Right cardiac atrium (tissue), 5 donors: ENCODE measurements around the gene SELENBP1. TPM values are rescaled to one million over a fixed set of nuclear protein-coding genes. Genes with fewer than 3 reads are reported as not detected.
"Not testable (repeated sequence)": the region's sequence is repeated elsewhere in the genome, so short reads cannot be mapped to it uniquely, and the experiment has no call there.

Experiments
- ATAC-seq, 2 donors: fragments of 200-7000 bp; cut with Tn5 transposase; one replicate each; pipeline versions ENCODE4 v1.8.0 to v1.9.1; 2020; ENCODE audit warnings: moderate library complexity in 2 of 2, mild to moderate bottlenecking in 1 of 2
- DNase-seq, 3 donors: peaks; one replicate each; pipeline ENCODE4 v3.0.0-alpha.2; 2020
- H3K27ac ChIP-seq: one replicate; pipeline ENCODE4 v1.5.1; 2013; ENCODE audit warnings: mild to moderate bottlenecking, low read length, control low read depth, moderate library complexity
- H3K27me3 ChIP-seq: one replicate; pipeline ENCODE4 v1.6.1; 2013; ENCODE audit not compliant: control insufficient read depth, insufficient read depth
- H3K4me1 ChIP-seq: one replicate; pipeline ENCODE4 v1.6.1; 2013; ENCODE audit warnings: low read length; ENCODE audit not compliant: control insufficient read depth, insufficient read depth
- H3K4me3 ChIP-seq: one replicate; pipeline ENCODE4 v1.5.1; 2013; ENCODE audit warnings: low read length, control low read depth
- H3K9me3 ChIP-seq: one replicate; pipeline ENCODE4 v1.6.1; 2013; ENCODE audit warnings: low read length; ENCODE audit not compliant: control insufficient read depth
- WGBS: extraction: QIAGEN DNeasy Blood & Tissue Kit; methylation state at CpG from one replicate; pipeline ENCODE4 v1.1.7; 2013; 5-methylcytosine and 5-hydroxymethylcytosine counted together
- intact Hi-C, 4 donors: fragments of 100-400 bp; cut with DNase I; formaldehyde crosslinking; loops; one replicate each; pipeline versions ENCODE4 v1.11.0 to v1.14.0; 2022 to 2023
- polyA plus RNA-seq: library from polyadenylated mRNA; stranded (reverse); fragments of 200-250 nt; gene quantifications from one replicate; pipeline ENCODE4 v1.2.3, GENCODE V29; 2013
- total RNA-seq, 4 donors: library from RNA; stranded (reverse); fragmentation: NEBNext Ultra II Directional; extraction: Animal tissue kit (Norgen Biotek cat#: 25700); gene quantifications; one replicate each; pipeline ENCODE4 v1.2.1, GENCODE V29; 2021
- donor health status: healthy with polysubstance abuse.
- donor health status: DM: no; HTN: yes; CAD: no.
- donor health status: DM: no; HTN: no; CAD: no.
- donor health status: DM: no; HTN: yes; CAD: no; lungs with severe emphysema.
- donor health status: DM: yes; HTN: yes; CAD: no.

The SELENBP1 gene
- total and polyA plus RNA-seq, 5 donors, result 31.1 to 65.9 (median 56.4) TPM

- WGBS, result 96% methylated on average over 3 of the region's 3 CpGs
- DNase-seq (no peak), ATAC-seq (peak in 1 of 2 donors; percentile 22)
- H3K27me3 ChIP-seq, result no peaks in the 10 kb centered on the region
- H3K4me1 ChIP-seq, result no peaks in the 10 kb centered on the region
- no peak overlapping the region for H3K4me3 ChIP-seq
- no peak overlapping the region for H3K27ac ChIP-seq
- intact Hi-C loops, result no loop called here
- H3K9me3 ChIP-seq, result peaks cover 1% of the 10 kb centered on the region
Measured at GRCh38 chr1:151362308-151363155, 10.0 kb downstream of the SELENBP1 start.

- H3K27me3 ChIP-seq, result no peaks in the 10 kb centered on the region
- ATAC-seq, result no peak
- intact Hi-C loops, result no loop called here
Measured at GRCh38 chr1:151361883-151362282, 10.6 kb downstream of the SELENBP1 start.

GRCh38 chr1:151356696-151357095, 15.8 kb downstream of the SELENBP1 start:
- intact Hi-C loops, result no loop called here
- no peak for ATAC-seq

More at GRCh38 chr1:151361883-151362282, 10.6 kb downstream of the SELENBP1 start:
- H3K27ac ChIP-seq, result no peak overlapping the region
- H3K4me3 ChIP-seq, result no peak overlapping the region
- no peak for DNase-seq
- H3K9me3 ChIP-seq, result peaks cover 1% of the 10 kb centered on the region
- no peaks in the 10 kb centered on the region for H3K4me1 ChIP-seq

DNA sequence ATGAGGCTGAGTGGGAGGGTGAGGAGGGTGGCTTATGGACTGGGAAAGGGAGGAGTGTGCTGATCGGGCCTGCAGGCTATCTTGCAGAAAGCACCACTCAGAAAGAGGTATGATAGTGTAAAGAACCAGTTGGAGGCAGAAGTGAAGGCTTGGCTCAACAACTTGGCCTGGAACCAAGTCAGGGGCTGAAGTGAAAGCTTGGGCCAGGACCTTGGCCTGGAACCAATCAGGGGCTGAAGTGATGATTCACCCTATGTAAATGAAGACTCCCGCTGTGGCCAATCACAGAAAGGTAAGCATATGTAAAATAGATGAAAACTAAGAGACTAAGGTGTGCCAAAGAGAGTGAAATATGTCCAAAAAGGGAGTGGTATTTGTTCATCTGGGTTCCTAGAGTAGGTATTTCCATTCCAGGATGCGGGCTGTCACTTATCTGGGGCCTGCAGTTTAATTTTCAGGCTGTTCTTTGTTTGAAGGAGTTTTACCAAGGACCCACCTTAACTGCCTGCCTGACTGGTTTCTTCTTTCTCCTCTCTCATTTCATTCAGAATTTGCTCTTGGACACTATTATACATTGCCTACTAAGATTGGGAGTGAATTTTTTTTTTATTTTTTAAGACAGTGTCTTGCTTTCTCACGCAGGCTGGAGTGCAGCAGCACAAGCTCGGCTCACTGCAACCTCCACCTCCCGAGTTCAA, 20.3 kb downstream of the SELENBP1 start:
- ATAC-seq (no peak), DNase-seq (no peak)
- Histone ChIP-seq H3K27me3 (no peaks in the 10 kb centered on the region), H3K9me3 (no peaks in the 10 kb centered on the region), H3K4me1 (no peaks in the 10 kb centered on the region), H3K4me3 (no peak overlapping the region), H3K27ac (no peak overlapping the region)
- intact Hi-C loops, result no loop called here
- WGBS, result 88% methylated on average over 6 of the region's 6 CpGs

More at GRCh38 chr1:151356696-151357095, 15.8 kb downstream of the SELENBP1 start:
- Histone ChIP-seq H3K9me3 (no peaks in the 10 kb centered on the region), H3K4me1 (no peaks in the 10 kb centered on the region), H3K27ac (no peak overlapping the region), H3K4me3 (no peak overlapping the region), H3K27me3 (no peaks in the 10 kb centered on the region)
- no peak for DNase-seq
- WGBS, result 49% methylated on average over 2 of the region's 2 CpGs

DNA sequence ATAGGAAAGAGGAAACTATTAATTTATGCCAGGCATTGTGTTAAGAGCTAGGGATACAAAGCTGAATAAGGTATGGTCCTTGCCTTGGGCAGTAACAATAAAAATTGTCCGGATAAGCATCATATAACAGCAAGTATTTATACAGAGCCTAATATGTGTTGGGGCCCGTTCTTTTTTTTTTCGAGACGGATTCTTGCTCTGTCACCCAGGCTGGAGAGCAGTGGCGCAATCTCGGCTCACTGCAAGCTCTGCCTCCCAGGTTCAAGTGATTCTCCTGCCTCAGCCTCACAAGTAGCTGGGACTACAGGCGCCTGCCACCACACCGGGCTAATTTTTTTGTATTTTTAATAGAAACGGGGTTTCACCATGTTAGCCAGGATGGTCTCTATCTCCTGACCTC, 22.2 kb downstream of the SELENBP1 start:
- DNase-seq, intact Hi-C loops, H3K9me3 ChIP-seq, H3K4me3 ChIP-seq, H3K27me3 ChIP-seq, H3K4me1 ChIP-seq, H3K27ac ChIP-seq, ATAC-seq: not testable (repeated sequence)
- WGBS, result 95% methylated on average over 9 of the region's 9 CpGs

GRCh38 chr1:151347523-151348246, 24.8 kb downstream of the SELENBP1 start:
- Histone ChIP-seq H3K9me3 (no peaks in the 10 kb centered on the region), H3K4me3 (peak overlapping the region; percentile 71), H3K4me1 (peaks cover 3% of the 10 kb centered on the region), H3K27ac (peak overlapping the region; percentile 41), H3K27me3 (no peaks in the 10 kb centered on the region)
- ATAC-seq (no peak), DNase-seq (no peak)
- intact Hi-C loops, result loop anchor here in 3 of 4 donors (10.0 kb wide), 2 partner anchors 47 to 57 kb away; partner anchors contain the start of gene PSMB4 (in 2 of the 3)
- WGBS, result 32% methylated on average over 12 of the region's 12 CpGs

GRCh38 chr1:151346769-151347522, 25.6 kb downstream of the SELENBP1 start, which contains the start of gene RFX5:
RFX5 (minus strand) TSS chr1:151347252; CDS start chr1:151346320, 932 bp downstream.
- under 1% methylated on average over 38 of the region's 38 CpGs for WGBS
- H3K4me3 ChIP-seq, result peak within 1 kb of the TSS; percentile 71
- peak; percentile 98 to 99 for ATAC-seq
- DNase-seq, result peak; percentile 93 to 97 (median 97)
- peaks cover 3% of the 10 kb centered on the region for H3K4me1 ChIP-seq
- no peaks in the 10 kb centered on the region for H3K9me3 ChIP-seq
- no peaks in the 10 kb centered on the region for H3K27me3 ChIP-seq
- H3K27ac ChIP-seq, result peak within 1 kb of the TSS; percentile 84
- intact Hi-C loops, result loop anchor here in 3 of 4 donors (10.0 kb wide), 2 partner anchors 48 to 58 kb away; partner anchors contain the start of gene PSMB4 (in 2 of the 3)

DNA sequence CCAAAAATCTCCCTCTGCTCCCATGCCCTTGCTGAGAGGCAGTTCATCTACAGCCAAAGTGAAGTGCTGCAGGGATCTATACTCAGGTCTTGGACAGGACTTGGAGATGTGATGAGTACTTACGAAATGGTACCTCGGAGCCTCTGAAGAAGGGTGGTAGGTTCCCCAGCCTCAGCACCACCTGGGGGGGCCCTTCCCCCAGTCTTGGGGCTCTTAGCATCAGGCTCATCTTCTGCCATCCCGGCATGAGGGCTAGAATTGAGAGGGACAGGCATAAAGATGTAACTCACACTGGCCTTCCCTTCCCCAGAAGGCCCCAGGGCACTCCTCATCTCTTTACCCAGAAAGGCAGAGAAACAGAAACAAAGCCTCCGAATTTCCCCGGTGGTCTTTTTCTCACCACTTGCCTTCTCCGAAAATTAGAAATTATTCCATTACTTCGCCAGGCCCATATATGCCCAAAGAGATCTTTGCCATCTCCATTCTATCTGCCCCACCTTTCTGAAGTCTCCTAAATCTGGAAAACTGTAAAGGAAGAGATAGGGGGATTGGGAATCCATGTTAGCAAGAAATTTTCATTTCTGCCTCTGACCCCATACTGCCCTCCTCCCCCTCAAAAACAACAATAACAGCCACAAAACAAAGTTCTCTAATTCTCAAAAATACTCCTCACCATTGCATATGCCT, 26.3 kb downstream of the SELENBP1 start:
- Histone ChIP-seq H3K4me1 (peaks cover 3% of the 10 kb centered on the region), H3K9me3 (no peaks in the 10 kb centered on the region), H3K27me3 (no peaks in the 10 kb centered on the region), H3K4me3 (peak overlapping the region; percentile 71), H3K27ac (peak overlapping the region; percentile 84)
- DNase-seq (no peak), ATAC-seq (no peak)
- WGBS, result 48% methylated on average over 7 of the region's 7 CpGs
- intact Hi-C loops, result loop anchor here in 3 of 4 donors (10.0 kb wide), 2 partner anchors 49 to 59 kb away; partner anchors contain the start of gene PSMB4 (in 2 of the 3)

DNA sequence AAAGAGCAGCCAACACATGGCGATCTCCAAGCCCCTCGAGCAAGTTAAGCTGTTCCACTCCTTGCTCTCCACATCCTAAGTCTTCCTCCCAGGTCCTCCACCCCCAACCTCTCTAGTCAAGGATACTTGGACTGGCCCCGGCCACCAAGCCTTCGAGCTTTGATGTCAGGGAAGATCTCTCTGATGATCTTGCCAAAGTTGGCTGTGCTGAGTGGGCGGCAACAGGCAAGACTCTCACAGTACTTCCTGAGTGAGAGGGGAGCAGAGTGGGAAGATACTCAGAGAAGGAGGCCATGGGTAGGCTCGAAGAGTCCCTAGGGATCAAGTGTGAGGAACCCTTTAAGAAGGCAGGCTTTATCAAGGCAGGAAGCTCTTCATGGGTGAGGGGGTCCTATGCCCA, 28.2 kb downstream of the SELENBP1 start:
- no peak for ATAC-seq
- 74% methylated on average over 6 of the region's 6 CpGs for WGBS
- no peak overlapping the region for H3K4me3 ChIP-seq

More for the DNA sequence above, 28.2 kb downstream of the SELENBP1 start:
- intact Hi-C loops, result loop anchor here (5.0 to 10.0 kb wide), 4 partner anchors 42 to 61 kb away; partner anchors contain the start of gene PSMB4 (in 2 of the 4)
- H3K27ac ChIP-seq, result no peak overlapping the region
- H3K4me1 ChIP-seq, result peaks cover 3% of the 10 kb centered on the region
- H3K9me3 ChIP-seq, result no peaks in the 10 kb centered on the region
- no peak for DNase-seq
- H3K27me3 ChIP-seq, result no peaks in the 10 kb centered on the region
